ENCODE results near the gene TANC1.

GRCh38 chr2:158922601-158923000 lies 45.8 kb upstream of the TANC1 start:
- no peak for TF ChIP-seq CTCF (IDR thresholded peaks at IDR 0.05)
- no peak for TF ChIP-seq POLR2A (IDR thresholded peaks at IDR 0.05)

All from testis (tissue), 2 donors.